SK-N-MC (cell line): ENCODE results near the gene NFKB1.
"Not testable (repeated sequence)": the region's sequence is repeated elsewhere in the genome, so short reads cannot be mapped to it uniquely, and the experiment has no call there.

Experiments
- DNase-seq: peaks from one replicate; pipeline ENCODE4 v3.0.0-alpha.2; 2011; ENCODE audit warnings: low read depth, low spot score
- H3K27ac ChIP-seq: fragments of 200-600 bp; sonication (generic); 2 replicates; pipeline ENCODE4 v1.5.1; 2016; ENCODE audit warnings: mixed run types
- H3K36me3 ChIP-seq: fragments of 200-600 bp; sonication (generic); 2 replicates; pipeline ENCODE4 v1.6.1; 2017; ENCODE audit warnings: antibody characterized with exemption, low read length, mixed read lengths; ENCODE audit not compliant: insufficient read depth
- H3K4me3 ChIP-seq: fragments of 200-600 bp; sonication (generic); 2 replicates; pipeline ENCODE4 v1.5.1; 2016
- H3K9ac ChIP-seq: fragments of 200-600 bp; sonication (generic); 2 replicates; pipeline ENCODE4 v1.8.0; 2017; ENCODE audit warnings: mixed run types, mixed read lengths; ENCODE audit not compliant: insufficient read length
- H3K9me3 ChIP-seq: fragments of 200-600 bp; sonication (generic); 2 replicates; pipeline ENCODE4 v1.6.1; 2017; ENCODE audit warnings: low read depth, mild to moderate bottlenecking, antibody characterized with exemption, low read length, moderate library complexity, mixed read lengths
- EZH2 ChIP-seq: fragments of 200-600 bp; sonication (generic); IDR thresholded peaks from one replicate; pipeline ENCODE4 v1.6.1; 2017; ENCODE audit warnings: antibody characterized with exemption
- FOXP2 ChIP-seq: optimal IDR thresholded peaks from 2 replicates; pipeline ENCODE3; 2011; ENCODE audit warnings: mild to moderate bottlenecking, moderate library complexity; ENCODE audit not compliant: insufficient read depth; ENCODE audit errors: extremely low read length, control extremely low read depth
- POLR2AphosphoS5 ChIP-seq: IDR thresholded peaks from 2 replicates; pipeline ENCODE4 v1.6.1; 2012; ENCODE audit warnings: mild to moderate bottlenecking, low read depth, low read length, borderline replicate concordance

NFKB1 gene

DNA sequence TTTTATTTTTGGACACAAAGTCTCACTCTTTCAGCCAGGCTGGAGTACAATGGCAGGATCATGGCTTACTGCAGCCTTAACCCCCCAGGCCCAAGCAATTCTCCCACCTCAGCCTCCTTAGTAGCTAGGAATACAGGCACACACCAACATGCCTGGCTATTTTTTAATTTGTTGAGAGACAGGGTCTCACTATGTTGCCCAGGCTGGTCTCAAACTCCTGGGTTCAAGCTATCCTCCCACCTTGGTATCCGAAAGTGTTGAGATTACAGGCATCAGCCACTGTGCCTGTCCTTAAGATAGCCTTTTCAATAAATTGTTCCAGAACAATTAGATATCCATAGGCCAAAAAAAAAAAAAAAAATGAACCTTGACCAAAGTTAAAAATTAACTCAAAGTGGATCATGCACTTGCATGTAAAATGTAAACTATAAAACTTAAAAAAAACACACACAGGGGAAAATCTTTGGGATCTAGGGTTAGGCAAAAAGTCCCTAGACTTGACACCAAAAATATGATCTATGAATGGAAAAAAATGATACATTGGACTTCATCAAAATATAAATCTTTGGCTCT, 28.6 kb upstream of the NFKB1 start:
- no peak overlapping the region for H3K27ac ChIP-seq
- H3K4me3 ChIP-seq = no peak overlapping the region
- no peak for DNase-seq
- TF ChIP-seq POLR2AphosphoS5 (no peak), EZH2 (no peak), FOXP2 (no peak)
- no peaks in the 10 kb centered on the region for H3K36me3 ChIP-seq
- no peaks in the 10 kb centered on the region for H3K9me3 ChIP-seq
- H3K9ac ChIP-seq = no peak overlapping the region

- H3K9me3 ChIP-seq = no peaks in the 10 kb centered on the region
- TF ChIP-seq EZH2 (no peak), FOXP2 (no peak), POLR2AphosphoS5 (no peak)
- no peaks in the 10 kb centered on the region for H3K36me3 ChIP-seq
- H3K27ac ChIP-seq = no peak overlapping the region
- H3K9ac ChIP-seq = no peak overlapping the region
- DNase-seq = no peak
- no peak overlapping the region for H3K4me3 ChIP-seq
Observed at GRCh38 chr4:102473476-102473875, 27.7 kb upstream of the NFKB1 start.

- Histone ChIP-seq H3K4me3 (no peak overlapping the region), H3K9me3 (no peaks in the 10 kb centered on the region), H3K36me3 (no peaks in the 10 kb centered on the region), H3K9ac (no peak overlapping the region), H3K27ac (no peak overlapping the region)
- no peak for TF ChIP-seq POLR2AphosphoS5
- DNase-seq = no peak
Observed at GRCh38 chr4:102474736-102475504, 26.2 kb upstream of the NFKB1 start.

GRCh38 chr4:102477657-102478056, 23.5 kb upstream of the NFKB1 start:
- Histone ChIP-seq H3K9me3 (no peaks in the 10 kb centered on the region), H3K4me3 (no peak overlapping the region), H3K27ac (no peak overlapping the region), H3K36me3 (no peaks in the 10 kb centered on the region), H3K9ac (no peak overlapping the region)
- TF ChIP-seq EZH2 (no peak), POLR2AphosphoS5 (no peak), FOXP2 (no peak)
- DNase-seq = no peak

- DNase-seq = no peak
- H3K4me3 ChIP-seq = no peak overlapping the region
- H3K36me3 ChIP-seq = no peaks in the 10 kb centered on the region
- TF ChIP-seq FOXP2 (no peak), EZH2 (no peak), POLR2AphosphoS5 (no peak)
- H3K27ac ChIP-seq = no peak overlapping the region
- no peak overlapping the region for H3K9ac ChIP-seq
- no peaks in the 10 kb centered on the region for H3K9me3 ChIP-seq
Observed at GRCh38 chr4:102478186-102478585, 23.0 kb upstream of the NFKB1 start.

GRCh38 chr4:102479832-102480231, 21.3 kb upstream of the NFKB1 start:
- not testable (repeated sequence) for H3K9ac ChIP-seq, H3K4me3 ChIP-seq, H3K36me3 ChIP-seq, H3K9me3 ChIP-seq, H3K27ac ChIP-seq, DNase-seq

DNA sequence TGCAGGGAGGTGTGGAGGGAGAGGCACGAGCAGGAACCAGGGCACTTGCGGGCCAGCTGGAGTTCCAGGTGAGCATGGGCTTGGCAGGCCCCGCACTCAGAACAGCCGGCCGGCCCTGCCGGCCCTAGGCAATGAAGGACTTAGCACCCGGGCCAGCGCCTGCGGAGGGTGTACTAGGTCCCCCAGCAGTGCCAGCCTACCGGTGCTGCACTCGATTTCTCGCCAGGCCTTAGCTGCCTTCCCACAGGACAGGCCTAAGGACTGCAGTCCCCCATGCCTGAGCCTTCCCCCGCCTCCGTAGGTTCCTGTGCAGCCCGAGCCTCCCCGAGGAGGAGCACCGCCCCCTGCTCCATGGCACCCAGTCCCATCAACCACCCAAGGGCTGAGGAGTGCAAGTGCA, 18.0 kb upstream of the NFKB1 start:
- Histone ChIP-seq H3K9ac (no peak overlapping the region), H3K27ac (no peak overlapping the region), H3K9me3 (no peaks in the 10 kb centered on the region), H3K36me3 (no peaks in the 10 kb centered on the region), H3K4me3 (no peak overlapping the region)
- DNase-seq = no peak
- TF ChIP-seq POLR2AphosphoS5 = no peak
- no peak for TF ChIP-seq EZH2
- TF ChIP-seq FOXP2 = no peak

DNA sequence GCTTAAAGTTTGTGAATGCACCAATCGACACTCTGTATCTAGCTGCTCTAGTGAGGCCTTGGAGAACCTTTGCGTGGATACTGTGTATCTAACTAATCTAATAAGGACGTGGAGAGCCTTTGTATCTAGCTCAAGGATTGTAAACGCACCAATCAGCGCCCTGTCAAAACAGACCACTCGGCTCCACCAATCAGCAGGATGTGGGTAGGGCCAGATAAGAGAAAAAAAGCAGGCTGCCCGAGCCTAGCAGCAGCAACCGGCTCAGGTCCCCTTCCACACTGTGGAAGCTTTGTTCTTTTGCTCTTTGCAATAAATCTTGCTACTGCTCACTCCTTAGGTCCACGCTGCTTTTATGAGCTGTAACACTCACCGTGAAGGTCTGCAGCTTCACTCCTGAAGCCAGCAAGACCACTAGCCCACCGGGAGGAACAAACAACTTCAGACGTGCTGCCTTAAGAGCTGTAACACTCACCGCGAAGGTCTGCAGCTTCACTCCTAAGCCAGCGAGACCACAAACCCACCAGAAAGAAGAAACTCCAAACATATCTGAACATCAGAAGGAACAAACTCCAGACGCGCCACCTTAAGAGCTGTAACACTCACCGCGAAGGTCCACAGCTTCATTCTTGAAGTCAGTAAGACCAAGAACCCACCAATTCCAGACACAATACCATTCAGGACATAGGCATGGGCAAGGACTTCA, 17.0 kb upstream of the NFKB1 start:
- not testable (repeated sequence) for DNase-seq, H3K9me3 ChIP-seq, H3K36me3 ChIP-seq, H3K27ac ChIP-seq, H3K4me3 ChIP-seq, H3K9ac ChIP-seq

- DNase-seq = no peak
- Histone ChIP-seq H3K9me3 (no peaks in the 10 kb centered on the region), H3K27ac (no peak overlapping the region), H3K4me3 (no peak overlapping the region), H3K36me3 (no peaks in the 10 kb centered on the region), H3K9ac (no peak overlapping the region)
- TF ChIP-seq EZH2 = no peak
- TF ChIP-seq FOXP2 = no peak
- TF ChIP-seq POLR2AphosphoS5 = no peak
Observed at GRCh38 chr4:102492531-102493241, 8.5 kb upstream of the NFKB1 start.
